Activated CD4-positive, alpha-beta T cell treated with anti-CD3 and anti-CD28 coated beads for 24 hours (primary cell): ENCODE results near the gene TRIM46.

Experiments
- DNase-seq, 2 donors: peaks; one replicate each; pipeline ENCODE4 v3.0.0-alpha.2; 2020; ENCODE audit warnings: low read depth in 2 of 2

Gene TRIM46, protein sequence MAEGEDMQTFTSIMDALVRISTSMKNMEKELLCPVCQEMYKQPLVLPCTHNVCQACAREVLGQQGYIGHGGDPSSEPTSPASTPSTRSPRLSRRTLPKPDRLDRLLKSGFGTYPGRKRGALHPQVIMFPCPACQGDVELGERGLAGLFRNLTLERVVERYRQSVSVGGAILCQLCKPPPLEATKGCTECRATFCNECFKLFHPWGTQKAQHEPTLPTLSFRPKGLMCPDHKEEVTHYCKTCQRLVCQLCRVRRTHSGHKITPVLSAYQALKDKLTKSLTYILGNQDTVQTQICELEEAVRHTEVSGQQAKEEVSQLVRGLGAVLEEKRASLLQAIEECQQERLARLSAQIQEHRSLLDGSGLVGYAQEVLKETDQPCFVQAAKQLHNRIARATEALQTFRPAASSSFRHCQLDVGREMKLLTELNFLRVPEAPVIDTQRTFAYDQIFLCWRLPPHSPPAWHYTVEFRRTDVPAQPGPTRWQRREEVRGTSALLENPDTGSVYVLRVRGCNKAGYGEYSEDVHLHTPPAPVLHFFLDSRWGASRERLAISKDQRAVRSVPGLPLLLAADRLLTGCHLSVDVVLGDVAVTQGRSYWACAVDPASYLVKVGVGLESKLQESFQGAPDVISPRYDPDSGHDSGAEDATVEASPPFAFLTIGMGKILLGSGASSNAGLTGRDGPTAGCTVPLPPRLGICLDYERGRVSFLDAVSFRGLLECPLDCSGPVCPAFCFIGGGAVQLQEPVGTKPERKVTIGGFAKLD

DNA sequence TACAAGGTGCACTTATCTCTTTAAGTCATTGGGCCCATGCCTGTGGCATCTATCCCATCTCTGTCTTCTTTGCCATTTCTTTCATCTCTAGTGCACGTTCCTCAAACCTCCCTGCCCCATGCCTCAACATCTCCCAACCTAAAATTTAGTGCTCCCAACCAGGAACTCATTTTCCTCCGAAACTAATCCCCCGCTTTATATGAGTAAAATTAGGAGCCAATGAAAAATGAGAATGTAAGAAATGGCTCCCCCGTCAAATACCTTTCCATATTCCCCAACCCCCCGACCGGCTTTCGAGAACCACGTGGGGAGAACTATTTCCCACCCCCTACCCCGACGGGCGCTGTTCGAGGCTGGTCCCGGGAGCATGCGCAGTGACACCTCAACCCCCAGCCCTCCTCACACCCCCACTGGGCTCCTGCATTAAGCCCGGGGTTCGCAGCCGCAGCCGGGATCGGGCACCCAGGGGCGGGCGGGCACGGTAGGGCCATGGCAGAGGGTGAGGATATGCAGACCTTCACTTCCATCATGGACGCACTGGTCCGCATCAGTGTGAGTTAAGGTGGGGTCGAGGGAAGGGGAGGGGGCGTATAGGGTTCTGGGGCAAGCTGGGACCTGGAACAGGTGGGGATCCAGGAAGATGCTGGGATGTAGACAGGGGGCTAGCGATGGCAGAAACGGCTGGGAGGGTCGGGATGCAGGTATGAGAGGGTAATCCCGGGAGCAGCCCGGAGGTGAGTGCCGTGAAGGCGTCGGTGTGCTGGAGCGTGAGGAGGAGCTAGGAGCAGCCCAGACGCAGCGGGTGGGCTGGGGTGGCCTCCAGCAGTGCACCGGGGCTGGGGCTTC, at the start of gene TRIM46:
TRIM46 (plus strand) TSS at position 372 of the 846 bp plus-strand sequence; CDS start at position 490, 118 bp downstream.
- peak; percentile 64 to 68 for DNase-seq

DNA sequence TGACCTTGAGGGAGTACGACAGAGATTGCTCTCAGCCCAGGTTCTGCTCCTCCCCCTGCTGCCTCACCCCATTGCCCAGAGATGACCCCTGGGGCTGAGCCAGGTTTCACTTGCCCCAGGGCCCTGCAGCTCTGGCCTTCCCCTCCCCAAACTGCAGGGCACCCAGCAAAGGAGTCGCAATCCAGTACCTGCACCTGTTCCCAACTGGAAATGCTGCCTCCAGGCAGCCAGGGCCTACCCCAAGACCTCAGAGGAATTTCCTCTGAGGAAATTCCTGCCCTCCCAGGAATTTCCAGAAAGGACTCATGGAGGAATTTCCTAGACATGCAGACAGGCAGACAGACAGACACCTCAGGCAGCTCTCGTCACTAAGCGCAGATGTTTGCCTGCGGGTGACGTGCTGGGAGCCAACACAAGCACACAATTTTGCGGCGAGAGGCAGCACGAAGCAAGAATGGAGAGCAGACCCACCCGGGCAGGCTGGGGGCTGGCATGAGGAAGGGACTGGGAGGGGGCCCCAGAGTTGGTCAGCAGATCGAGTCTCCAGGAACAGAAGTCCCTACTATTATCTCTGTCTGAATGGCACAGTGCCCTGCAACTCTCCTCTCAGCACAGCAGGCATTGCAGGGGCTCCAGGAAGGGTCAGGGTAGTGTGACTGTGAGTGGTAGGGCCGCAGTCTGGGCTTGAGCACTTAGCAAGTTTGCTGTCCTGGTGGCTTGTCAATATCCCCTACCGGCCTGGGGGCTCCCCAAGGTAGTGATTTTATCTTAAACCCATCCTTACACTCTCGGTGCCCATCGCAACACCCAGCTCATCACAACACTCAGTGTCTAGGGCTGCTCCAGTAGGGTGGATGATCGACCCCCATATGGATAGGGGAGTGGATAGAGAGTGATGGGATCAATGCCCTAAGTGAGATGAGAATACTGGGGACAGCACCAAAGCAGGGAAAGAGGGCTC, 48.9 kb upstream of the TRIM46 start:
- no peak for DNase-seq

DNA sequence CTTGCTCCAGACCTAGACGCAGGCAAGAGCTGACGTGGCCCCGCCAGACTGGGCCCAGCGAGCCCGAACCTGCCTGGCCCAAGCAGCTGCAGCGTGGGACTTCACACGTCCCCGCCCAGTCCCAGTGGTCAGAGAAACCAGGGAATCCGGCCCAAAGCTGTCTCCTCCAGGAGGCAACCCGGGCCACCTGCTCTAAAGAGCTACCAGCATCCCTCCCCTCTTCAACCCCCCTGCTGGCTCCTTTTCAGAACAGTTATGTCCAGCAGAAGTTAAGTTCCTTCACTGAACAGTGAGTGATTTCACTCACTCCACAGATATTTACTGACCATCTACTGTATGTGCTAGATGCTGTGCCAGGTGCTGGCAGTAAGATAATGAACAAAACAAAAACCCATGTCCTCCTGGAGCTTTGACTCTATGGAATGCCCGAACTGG, 48.1 kb upstream of the TRIM46 start:
- no peak for DNase-seq

DNA sequence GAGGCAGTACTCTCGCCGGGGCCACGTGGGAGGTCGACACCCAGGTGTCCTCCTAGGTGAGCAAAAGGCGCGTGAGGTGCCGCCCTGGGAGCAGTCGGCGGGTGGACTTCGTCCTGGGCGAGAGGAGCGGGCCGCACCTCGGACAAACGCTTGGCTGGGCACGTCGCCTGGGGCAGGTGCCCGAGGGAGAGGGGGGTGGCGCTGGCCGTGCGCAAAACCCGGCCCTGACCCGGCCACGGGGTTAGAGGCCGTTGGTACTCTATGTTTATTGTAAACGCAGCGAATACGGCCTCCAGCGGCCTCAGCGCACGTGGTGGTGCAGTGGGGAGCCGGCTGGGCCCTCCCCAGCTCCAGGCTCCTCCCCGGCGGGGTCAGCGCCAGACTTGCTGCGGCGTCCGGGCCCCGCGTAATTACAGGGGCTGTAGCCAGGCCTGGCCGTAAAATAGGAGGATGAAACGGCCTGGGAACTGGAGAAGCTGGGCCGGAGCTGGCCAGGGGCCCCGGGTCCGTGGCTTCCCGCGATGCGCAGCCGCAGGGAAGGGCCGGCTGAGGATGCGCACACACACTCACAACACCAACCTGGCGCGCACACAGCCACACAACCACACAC, 47.6 kb upstream of the TRIM46 start:
- no peak for DNase-seq

DNA sequence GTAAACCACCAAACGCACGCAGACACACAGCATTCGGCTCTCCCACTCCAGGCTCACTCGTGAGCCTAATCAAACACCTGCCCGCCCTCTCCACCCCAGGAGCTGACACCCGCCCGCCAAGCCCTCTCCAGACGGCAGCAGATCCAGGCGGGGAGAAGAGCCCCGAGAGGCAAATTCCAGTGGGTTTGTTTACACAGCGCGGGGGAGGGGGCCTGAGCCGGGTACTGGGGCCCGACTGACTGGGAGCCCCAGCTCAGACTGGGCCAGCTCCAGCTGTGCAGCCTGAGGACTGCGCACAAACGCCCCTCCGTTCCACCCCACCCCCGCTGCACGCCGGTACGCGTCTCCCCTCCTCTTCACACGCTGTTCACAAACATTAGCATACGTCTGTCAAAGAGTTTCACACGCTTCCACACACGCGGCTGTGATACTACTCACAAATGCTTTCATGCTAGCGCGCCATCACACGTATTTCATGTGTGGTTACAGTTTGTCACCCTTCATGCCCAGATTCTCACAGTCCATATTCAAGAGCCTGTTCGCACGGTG, 47.0 kb upstream of the TRIM46 start:
- DNase-seq, result no peak

DNA sequence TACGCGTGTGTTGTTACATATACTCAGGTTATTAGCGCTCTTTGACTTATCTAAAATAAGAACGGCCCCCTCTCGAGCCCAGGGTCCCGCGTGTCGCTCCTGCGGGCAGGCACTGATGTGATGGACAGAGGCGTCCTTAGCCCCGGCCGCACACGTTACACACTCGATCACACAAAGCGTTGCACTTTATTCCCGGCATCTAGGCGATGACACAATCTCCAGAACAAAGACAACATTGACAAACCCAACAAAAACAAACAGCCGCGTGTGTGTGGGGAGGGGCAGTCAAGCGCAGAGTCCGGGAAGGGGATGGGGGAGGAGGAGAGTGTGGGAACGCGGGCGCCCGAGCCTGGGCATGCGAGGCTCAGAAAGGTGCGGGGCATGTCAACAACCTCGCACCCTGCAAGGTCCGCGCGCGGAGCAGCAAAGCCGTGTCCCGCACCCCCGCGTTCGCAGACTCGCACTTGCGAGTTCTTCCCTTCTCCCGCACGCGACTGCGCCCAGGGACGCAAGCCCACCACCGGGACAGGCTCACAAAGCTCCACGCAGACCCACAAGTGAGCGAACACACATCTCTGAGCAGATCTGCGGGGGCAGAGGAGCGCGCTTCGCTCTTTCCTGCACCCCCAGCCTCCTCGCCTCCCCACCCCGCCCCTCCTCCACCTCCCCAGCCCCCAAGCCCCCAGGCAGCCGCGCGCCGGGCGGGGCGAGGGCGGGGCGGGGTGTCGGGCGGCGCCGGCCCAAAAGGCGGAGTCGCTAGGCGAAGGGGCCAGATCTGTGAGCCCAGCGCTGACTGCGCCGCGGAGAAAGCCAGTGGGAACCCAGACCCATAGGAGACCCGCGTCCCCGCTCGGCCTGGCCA, 46.3 kb upstream of the TRIM46 start, which contains the start of gene EFNA1:
EFNA1 (plus strand) TSS at position 772 of the 862 bp plus-strand sequence. CDS start 102 bp downstream, outside the sequence.
- peak in 1 of 2 donors; percentile 14 for DNase-seq

DNA sequence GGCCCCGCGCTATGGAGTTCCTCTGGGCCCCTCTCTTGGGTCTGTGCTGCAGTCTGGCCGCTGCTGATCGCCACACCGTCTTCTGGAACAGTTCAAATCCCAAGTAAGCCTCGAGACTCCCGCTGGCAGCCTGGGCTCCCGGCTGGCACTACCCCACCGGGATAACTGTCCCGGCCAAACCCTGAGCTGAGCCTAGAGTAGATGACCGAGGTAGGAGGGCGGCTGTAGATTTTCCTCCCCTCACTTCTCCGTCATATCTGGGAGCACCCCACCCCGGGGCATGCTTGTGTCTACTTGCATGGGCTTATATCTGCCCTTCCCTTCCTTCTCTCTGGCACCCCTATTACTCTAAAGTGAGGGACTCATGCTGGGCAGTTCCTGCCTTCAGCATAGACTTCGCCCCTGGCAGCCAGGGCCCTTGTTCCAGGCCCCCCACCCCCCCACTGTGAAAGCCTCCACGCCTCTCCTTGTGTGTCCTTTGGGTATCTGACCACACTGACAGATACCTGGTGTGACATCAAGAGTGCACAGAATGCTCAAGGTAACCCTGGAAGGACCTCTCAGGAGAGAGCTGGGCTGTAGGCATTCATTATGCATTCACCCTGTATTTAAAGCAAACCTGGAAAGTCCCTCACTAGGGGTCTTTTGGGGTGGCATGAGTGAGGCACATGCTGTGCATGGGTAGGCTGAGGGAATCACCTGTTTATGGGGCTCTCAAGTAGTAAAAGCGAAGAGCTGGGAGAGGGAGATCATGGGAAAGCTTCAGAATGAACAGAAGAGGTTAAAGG, 45.5 kb upstream of the TRIM46 start:
- DNase-seq, result no peak

DNA sequence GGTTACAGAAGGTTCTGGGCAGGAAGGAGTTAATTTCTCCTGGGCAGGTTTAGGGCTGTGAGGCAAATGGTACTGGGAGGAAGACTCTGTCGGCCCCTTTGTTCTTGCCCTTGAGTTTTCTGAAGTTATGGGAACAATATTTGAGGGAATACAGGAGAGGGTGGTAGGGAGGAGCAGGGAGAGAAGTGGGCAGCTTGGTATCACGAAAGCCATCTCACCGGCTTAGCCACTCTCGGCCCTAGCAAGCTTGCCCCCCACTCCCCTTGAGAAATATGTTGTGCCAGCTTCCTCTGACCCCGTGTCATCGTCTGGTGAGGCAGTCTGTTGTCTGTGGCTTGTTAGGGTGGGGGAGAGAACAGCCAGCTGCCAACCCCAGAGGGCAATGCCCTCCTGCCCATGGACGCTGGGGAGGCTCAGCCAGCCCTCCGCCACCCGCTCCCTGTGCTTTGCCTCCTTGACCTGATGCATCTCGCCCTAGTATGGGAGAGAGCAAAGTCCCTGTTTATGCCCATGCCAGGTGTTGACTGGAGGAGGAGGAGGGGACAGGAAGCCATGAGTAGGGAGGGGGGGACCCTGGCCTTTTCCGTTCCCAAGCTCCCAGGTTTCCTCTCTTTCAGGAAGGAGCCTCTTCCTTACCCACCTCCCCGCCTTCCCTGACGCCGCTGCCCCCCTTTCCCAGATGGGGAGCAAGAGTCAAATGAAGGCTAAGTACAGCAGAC, 44.7 kb upstream of the TRIM46 start:
- no peak for DNase-seq

DNA sequence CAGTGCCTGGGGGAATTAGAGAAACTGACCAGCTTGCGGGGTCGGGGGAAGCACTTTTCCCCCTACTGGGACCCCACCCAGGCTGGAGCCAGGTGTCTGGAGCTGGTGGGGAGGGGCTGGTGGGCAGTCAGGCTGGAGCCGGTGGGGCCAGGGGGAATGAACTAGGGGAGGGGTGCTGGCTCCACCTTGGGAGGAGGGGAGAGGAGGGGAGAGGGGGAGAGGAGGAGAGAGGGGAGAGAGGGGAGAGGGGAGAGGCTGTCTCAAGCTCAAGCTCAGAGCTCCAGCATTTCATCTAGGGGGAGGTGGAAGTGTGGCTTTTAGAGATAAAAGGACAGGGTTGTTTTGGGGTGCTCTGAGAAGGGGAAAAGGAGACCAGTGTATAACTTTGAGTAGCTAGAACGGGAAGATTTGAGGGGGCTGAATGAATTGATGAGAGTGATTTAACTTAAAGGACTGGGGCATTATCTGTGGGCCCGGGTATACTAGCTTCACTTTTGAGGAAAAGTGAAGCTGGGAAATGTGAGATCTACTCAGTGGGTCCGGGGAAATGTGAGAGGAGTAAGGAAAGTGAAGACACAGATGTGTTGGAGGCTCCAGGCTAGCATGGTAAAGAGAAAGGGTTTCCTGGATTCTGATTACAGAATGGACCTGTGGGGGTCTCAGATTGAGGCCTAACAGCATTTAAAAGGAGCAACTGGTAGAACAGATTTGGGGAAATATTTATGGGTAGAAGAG, 43.2 kb upstream of the TRIM46 start:
- no peak for DNase-seq

DNA sequence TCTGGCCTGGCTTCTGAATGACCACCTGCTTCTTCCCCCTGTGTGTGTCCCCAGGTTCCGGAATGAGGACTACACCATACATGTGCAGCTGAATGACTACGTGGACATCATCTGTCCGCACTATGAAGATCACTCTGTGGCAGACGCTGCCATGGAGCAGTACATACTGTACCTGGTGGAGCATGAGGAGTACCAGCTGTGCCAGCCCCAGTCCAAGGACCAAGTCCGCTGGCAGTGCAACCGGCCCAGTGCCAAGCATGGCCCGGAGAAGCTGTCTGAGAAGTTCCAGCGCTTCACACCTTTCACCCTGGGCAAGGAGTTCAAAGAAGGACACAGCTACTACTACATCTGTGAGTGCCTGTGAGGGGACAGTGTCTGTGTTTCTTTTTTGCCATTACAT, 42.4 kb upstream of the TRIM46 start:
- DNase-seq, result no peak

DNA sequence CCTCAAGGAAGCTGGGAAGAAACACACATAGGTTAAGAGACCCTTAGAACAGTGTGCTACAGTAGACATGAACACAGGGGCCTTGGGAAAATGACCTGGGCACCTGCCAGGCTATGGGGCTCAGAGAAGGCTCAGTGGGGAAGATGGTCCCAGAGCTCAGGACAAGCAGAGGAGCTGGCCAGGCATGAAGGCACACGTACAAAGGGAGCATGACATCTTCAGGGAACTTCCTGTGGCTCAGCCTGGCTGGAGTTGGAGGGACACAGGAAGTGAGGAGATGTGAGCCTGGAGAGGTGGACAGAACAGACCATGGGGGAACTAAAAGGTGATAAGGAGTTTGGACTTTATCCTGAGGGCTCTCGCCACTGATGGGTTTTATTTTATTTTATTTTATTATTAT, 41.8 kb upstream of the TRIM46 start:
- no peak for DNase-seq

DNA sequence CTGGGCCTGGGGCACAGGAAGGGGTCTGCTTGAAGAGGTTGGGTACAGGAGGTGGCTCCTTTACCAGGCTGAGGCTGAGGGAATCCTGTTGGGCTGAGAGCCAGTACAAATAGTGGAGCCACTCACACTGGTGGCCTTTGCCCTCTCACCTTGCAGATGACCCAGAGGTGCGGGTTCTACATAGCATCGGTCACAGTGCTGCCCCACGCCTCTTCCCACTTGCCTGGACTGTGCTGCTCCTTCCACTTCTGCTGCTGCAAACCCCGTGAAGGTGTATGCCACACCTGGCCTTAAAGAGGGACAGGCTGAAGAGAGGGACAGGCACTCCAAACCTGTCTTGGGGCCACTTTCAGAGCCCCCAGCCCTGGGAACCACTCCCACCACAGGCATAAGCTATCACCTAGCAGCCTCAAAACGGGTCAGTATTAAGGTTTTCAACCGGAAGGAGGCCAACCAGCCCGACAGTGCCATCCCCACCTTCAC, 39.8 kb upstream of the TRIM46 start:
- no peak for DNase-seq

DNA sequence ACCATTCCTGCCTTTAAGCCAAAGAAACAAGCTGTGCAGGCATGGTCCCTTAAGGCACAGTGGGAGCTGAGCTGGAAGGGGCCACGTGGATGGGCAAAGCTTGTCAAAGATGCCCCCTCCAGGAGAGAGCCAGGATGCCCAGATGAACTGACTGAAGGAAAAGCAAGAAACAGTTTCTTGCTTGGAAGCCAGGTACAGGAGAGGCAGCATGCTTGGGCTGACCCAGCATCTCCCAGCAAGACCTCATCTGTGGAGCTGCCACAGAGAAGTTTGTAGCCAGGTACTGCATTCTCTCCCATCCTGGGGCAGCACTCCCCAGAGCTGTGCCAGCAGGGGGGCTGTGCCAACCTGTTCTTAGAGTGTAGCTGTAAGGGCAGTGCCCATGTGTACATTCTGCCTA, 39.3 kb upstream of the TRIM46 start:
- DNase-seq, result no peak

DNA sequence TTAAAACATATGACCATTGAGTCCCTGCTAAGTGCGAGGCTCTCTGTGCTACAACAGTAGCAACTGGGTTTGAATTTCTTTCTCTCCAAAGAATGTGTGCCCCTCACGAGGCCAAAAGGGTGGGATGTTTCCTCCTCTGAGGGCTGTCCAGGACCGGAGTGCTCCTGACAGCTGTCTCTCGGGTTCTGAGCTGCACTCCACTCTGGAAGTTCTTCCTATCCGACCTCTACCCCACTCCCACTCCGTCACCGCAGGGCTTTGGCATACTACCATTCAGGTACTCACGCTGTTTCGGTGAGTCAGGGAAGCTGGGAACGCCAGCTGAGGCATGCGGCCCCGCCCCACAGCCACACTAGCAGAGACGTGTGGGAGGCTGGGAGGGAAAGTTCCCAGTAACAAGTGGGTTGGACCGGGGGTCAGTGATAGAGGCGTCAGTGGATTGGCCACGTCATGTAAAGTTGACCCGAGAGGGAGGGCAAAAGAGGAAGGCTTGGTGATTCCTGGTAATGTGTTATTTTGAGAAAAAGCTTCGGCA, 38.7 kb upstream of the TRIM46 start:
- peak; percentile 64 to 79 for DNase-seq

DNA sequence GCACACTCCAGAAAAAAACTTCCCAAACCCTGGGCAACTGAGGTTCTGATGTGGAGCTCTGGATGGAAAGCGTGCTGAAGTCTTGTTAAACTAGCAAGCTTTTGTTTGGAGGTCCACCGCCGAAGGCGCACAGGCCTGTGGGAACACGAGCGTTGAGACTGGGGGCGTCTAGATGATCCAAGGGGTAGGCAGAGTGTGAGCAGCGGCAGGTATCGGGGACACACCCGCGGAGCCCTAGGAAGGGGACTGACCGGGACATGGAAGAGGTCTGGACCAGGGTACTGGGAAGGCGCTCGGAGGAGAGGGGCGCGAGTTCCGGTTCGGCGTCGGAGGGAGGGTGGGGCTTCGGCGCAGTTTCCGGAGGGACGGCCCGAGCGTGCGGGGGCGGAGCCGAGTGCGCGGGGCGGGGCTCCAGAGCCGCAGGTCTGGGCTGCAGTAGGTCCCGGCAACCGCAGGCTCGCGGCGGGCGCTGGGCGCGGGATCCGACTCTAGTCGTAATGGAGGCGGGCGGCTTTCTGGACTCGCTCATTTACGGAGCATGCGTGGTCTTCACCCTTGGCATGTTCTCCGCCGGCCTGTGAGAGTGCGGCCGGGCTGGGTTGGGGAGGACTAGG, 38.1 kb upstream of the TRIM46 start, which contains the start of gene SLC50A1:
SLC50A1 (plus strand) TSS at position 438 of the 614 bp plus-strand sequence; CDS start at position 498, 60 bp downstream.
- DNase-seq, result peak; percentile 88 to 89

DNA sequence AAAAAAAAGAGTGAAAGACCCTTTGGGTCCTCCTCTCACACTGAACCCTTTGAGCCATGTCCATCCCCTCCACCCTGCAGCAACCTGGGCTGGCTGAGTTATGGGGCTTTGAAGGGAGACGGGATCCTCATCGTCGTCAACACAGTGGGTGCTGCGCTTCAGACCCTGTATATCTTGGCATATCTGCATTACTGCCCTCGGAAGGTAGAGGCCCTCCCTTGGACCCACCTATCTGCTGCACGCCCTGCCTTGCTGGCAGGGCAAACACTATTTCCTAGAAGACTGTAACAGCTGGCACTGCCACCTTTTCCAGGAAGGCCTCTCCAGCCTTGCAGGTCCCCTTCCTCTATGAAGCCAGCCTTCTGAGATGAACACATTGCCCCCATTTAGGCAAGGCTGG, 36.9 kb upstream of the TRIM46 start:
- no peak for DNase-seq
